Stomach (tissue), 4 donors: ENCODE results near the gene NATD1.

Experiments
- POLR2A ChIP-seq, 4 donors: fragments of 450-650 bp; IDR thresholded peaks; one replicate each; pipeline ENCODE4 v1.6.1; 2016; ENCODE audit warnings: antibody characterized with exemption in 4 of 4, control low read depth in 2 of 4, mild to moderate bottlenecking in 1 of 4, moderate library complexity in 1 of 4
- TF ChIP-seq, protein P1 (sequence below), 7 experiments: fragments of 450-650 bp in 4 of 7; fragments of 200-600 bp in 3 of 7; sonication (generic) in 3 of 7; IDR thresholded peaks; one replicate each; pipeline ENCODE4 v1.5.1; 2016 to 2019; ENCODE audit warnings: antibody characterized with exemption in 7 of 7, control low read depth in 2 of 7, mild to moderate bottlenecking in 1 of 7

DNA sequence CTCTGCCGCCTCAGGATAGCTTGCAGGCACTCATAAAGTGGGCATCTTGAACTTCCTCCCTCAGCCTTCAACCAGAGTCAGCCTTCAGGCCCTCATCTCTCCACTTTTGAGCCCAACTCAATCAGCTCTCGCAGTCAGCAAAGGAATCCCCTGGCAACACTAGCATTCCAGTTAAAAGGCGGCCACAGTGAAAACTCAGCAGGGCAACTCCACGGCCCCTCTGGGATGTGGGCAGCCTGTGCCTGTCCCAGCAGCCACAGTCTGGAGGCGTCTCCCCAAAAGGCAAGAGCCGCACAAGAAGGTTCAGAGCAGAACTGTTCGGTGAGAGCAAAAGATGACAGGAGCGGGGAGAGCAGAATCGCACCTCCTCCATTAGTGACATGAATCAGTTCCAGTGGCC lies 48.3 kb downstream of the NATD1 start:
- TF ChIP-seq, protein P1, sequence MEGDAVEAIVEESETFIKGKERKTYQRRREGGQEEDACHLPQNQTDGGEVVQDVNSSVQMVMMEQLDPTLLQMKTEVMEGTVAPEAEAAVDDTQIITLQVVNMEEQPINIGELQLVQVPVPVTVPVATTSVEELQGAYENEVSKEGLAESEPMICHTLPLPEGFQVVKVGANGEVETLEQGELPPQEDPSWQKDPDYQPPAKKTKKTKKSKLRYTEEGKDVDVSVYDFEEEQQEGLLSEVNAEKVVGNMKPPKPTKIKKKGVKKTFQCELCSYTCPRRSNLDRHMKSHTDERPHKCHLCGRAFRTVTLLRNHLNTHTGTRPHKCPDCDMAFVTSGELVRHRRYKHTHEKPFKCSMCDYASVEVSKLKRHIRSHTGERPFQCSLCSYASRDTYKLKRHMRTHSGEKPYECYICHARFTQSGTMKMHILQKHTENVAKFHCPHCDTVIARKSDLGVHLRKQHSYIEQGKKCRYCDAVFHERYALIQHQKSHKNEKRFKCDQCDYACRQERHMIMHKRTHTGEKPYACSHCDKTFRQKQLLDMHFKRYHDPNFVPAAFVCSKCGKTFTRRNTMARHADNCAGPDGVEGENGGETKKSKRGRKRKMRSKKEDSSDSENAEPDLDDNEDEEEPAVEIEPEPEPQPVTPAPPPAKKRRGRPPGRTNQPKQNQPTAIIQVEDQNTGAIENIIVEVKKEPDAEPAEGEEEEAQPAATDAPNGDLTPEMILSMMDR (IDR thresholded peaks at IDR 0.05) = no peak
- TF ChIP-seq POLR2A (IDR thresholded peaks at IDR 0.05) = no peak
